Neural progenitor cell (in vitro differentiated cells): Measurements from ENCODE around the gene SLC22A15.

ENCODE experiments used
- CTCF ChIP-seq: fragments of 200-600 bp; sonication (generic); IDR thresholded peaks from 2 replicates; pipeline ENCODE4 v1.5.1; 2017; ENCODE audit warnings: antibody characterized with exemption, mild to moderate bottlenecking
- EZH2phosphoT487 ChIP-seq: fragments of 200-600 bp; sonication (generic); IDR thresholded peaks from 2 replicates; pipeline ENCODE4 v1.6.1; 2017; ENCODE audit warnings: antibody characterized with exemption

DNA sequence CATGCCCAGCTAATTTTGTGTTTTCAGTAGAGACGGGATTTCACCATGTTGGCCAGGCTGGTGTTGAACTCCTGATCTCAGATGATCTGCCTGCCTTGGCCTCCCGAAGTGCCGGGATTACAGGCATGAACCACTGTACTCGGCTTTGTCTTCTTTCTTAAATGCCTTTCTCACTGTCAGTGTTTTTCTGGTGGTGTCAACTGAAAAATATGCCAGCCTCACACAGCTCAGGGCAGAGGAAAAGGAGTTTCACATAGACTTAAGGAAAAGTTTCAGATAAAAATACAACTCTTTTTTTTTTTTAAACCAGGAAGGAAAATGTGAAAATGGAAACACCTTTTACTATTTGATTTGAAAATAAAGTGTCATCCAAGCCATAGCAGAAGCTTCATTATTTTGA is 130.3 kb downstream of the SLC22A15 start:
- TF ChIP-seq CTCF, result no peak
- no peak for TF ChIP-seq EZH2phosphoT487
